ENCODE measurements around the gene SPTB.

DNA sequence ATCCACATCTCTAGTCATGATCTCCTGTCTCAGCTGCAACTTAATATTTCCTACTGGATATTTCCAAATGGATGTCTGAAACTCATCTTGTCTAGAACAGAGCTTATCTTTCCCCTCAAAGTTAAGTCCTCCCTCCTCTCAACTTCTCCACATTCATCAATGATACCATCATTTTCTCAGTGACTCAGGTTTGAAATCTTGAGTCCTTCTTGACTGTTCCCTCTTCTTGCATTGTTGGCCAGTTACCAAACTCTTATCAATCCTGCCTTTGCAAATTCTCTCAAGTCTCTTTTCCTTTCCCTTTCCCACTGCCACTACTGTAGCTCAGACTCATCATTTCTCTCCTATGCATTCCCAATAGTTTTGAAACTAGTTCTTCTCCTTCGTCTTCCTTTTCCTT lies 20.3 kb upstream of the SPTB start:
- TF ChIP-seq, protein P1, sequence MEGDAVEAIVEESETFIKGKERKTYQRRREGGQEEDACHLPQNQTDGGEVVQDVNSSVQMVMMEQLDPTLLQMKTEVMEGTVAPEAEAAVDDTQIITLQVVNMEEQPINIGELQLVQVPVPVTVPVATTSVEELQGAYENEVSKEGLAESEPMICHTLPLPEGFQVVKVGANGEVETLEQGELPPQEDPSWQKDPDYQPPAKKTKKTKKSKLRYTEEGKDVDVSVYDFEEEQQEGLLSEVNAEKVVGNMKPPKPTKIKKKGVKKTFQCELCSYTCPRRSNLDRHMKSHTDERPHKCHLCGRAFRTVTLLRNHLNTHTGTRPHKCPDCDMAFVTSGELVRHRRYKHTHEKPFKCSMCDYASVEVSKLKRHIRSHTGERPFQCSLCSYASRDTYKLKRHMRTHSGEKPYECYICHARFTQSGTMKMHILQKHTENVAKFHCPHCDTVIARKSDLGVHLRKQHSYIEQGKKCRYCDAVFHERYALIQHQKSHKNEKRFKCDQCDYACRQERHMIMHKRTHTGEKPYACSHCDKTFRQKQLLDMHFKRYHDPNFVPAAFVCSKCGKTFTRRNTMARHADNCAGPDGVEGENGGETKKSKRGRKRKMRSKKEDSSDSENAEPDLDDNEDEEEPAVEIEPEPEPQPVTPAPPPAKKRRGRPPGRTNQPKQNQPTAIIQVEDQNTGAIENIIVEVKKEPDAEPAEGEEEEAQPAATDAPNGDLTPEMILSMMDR (IDR thresholded peaks at IDR 0.05; ENCODE audit: low read depth, low read length, poor library complexity, severe bottlenecking): no peak
- TF ChIP-seq EZH2phosphoT487 (IDR thresholded peaks at IDR 0.05; ENCODE audit: borderline replicate concordance, low read length): no peak

Measured in DOHH2 (cell line).